ACC112 (cell line): ENCODE results near the gene YPEL4.
A peak's percentile ranks its signal among the peaks of the same experiment; 100 is the strongest.
"Not testable (repeated sequence)": the region's sequence is repeated elsewhere in the genome, so short reads cannot be mapped to it uniquely, and the experiment has no call there.

ENCODE experiments used
- H2AFZ ChIP-seq: fragments of 200-600 bp; sonication (generic); one replicate; pipeline ENCODE4 v1.6.0; 2017; ENCODE audit warnings: antibody characterized with exemption, low read length; ENCODE audit not compliant: unreplicated experiment
- H3K27ac ChIP-seq: fragments of 200-600 bp; sonication (generic); 2 replicates; pipeline ENCODE4 v1.5.1; 2014; ENCODE audit warnings: low read depth, mild to moderate bottlenecking, antibody characterized with exemption, low read length, moderate library complexity
- H3K27me3 ChIP-seq: fragments of 200-600 bp; sonication (generic); 2 replicates; pipeline ENCODE4 v1.6.1; 2014; ENCODE audit warnings: mild to moderate bottlenecking, antibody characterized with exemption, low read length, moderate library complexity, mixed read lengths; ENCODE audit not compliant: insufficient read depth
- H3K36me3 ChIP-seq: fragments of 200-600 bp; sonication (generic); 2 replicates; pipeline ENCODE4 v1.6.1; 2016; ENCODE audit warnings: mild to moderate bottlenecking, antibody characterized with exemption, low read length, moderate library complexity, mixed read lengths; ENCODE audit not compliant: insufficient read depth
- H3K4me1 ChIP-seq: fragments of 200-600 bp; sonication (generic); one replicate; pipeline ENCODE4 v1.6.1; 2016; ENCODE audit warnings: low read length, mixed read lengths; ENCODE audit not compliant: insufficient read depth, unreplicated experiment, control insufficient read depth
- H3K4me3 ChIP-seq: fragments of 200-600 bp; sonication (generic); 2 replicates; pipeline ENCODE4 v1.5.1; 2014; ENCODE audit warnings: mild to moderate bottlenecking, low read depth, low read length
- H3K79me2 ChIP-seq: fragments of 200-600 bp; sonication (generic); one replicate; pipeline ENCODE4 v1.6.0; 2016; ENCODE audit warnings: low read length; ENCODE audit not compliant: control insufficient read depth, unreplicated experiment, insufficient read depth

Gene YPEL4

GRCh38 chr11:57667117-57667735 is 17.5 kb upstream of the YPEL4 start:
- H3K4me1 ChIP-seq, result peaks cover 11% of the 10 kb centered on the region
- peak overlapping the region; percentile 84 for H3K4me3 ChIP-seq
- H3K36me3 ChIP-seq, result peaks cover 9% of the 10 kb centered on the region
- peaks cover 42% of the 10 kb centered on the region for H3K79me2 ChIP-seq
- H3K27me3 ChIP-seq, result no peaks in the 10 kb centered on the region
- peak overlapping the region; percentile 96 for H2AFZ ChIP-seq
- H3K27ac ChIP-seq, result peak overlapping the region; percentile 98

GRCh38 chr11:57663975-57664374 is 14.3 kb upstream of the YPEL4 start:
- Histone ChIP-seq H3K4me3 (no peak overlapping the region), H3K27me3 (no peaks in the 10 kb centered on the region), H3K79me2 (peaks cover 21% of the 10 kb centered on the region), H3K4me1 (peaks cover 5% of the 10 kb centered on the region), H2AFZ (no peak overlapping the region), H3K36me3 (peaks cover 16% of the 10 kb centered on the region; the same call in 1 of the 2 replicates), H3K27ac (no peak overlapping the region)

GRCh38 chr11:57662893-57663292 is 13.2 kb upstream of the YPEL4 start:
- H3K36me3 ChIP-seq, result peaks cover 16% of the 10 kb centered on the region; the same call in 1 of the 2 replicates
- peaks cover 21% of the 10 kb centered on the region for H3K79me2 ChIP-seq
- no peak overlapping the region for H3K4me3 ChIP-seq
- no peak overlapping the region for H2AFZ ChIP-seq
- no peak overlapping the region for H3K27ac ChIP-seq
- no peaks in the 10 kb centered on the region for H3K27me3 ChIP-seq
- peaks cover 5% of the 10 kb centered on the region for H3K4me1 ChIP-seq

GRCh38 chr11:57659669-57660068 is 10.0 kb upstream of the YPEL4 start:
- Histone ChIP-seq H3K27me3 (no peaks in the 10 kb centered on the region), H3K79me2 (peaks cover 22% of the 10 kb centered on the region), H3K4me1 (peaks cover 4% of the 10 kb centered on the region), H2AFZ (no peak overlapping the region), H3K4me3 (no peak overlapping the region), H3K36me3 (peaks cover 16% of the 10 kb centered on the region; the same call in 1 of the 2 replicates), H3K27ac (no peak overlapping the region)

GRCh38 chr11:57658023-57658361 is 8.3 kb upstream of the YPEL4 start:
- H3K27ac ChIP-seq, result peak overlapping the region; percentile 14; the same call in 1 of the 2 replicates
- H3K36me3 ChIP-seq, result peaks cover 16% of the 10 kb centered on the region; the same call in 1 of the 2 replicates
- H2AFZ ChIP-seq, result peak overlapping the region; percentile 82
- H3K4me3 ChIP-seq, result peak overlapping the region; percentile 88
- H3K4me1 ChIP-seq, result peaks cover 7% of the 10 kb centered on the region
- peaks cover 22% of the 10 kb centered on the region for H3K79me2 ChIP-seq
- H3K27me3 ChIP-seq, result no peaks in the 10 kb centered on the region

DNA sequence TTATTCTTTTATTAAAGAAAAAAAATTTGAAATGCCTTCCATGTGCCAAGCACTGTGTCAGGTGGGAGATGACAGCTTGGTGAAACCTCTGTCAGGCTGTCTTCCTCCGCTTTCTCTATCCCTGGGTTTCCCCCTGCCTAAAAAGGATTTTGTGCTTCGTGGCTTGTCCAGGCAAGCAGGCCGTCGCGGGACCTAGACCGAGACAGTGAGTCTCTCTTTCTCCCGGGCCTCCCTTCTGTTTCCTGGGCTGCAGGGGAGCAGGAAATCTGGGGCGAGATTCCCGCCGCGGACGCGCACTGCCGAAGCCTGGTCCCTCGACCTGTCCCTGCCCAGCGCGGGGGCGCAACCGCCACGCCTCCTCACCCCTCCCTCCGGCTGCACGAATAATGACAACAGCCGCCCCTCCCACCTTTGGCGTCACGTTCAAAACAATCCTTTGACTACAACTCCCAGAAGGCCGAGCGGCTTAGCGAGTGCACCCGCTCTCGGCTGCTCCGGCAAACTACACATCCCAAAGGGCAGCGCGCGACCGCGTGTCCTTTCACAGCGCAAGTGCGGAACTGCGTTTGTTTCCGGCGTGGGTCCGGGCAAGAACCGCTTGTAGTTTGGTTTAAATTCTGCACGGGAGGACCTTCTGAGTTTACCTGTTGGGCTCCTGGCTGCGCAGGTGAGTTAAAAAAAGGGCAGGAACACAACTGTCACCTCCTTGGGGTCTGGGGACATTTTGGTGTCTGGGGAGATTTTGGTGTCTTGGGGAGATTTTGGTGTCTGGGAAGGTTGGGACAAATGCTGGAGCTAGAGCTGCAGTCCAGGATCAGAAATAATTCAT is 7.7 kb upstream of the YPEL4 start, which contains the start of gene CLP1:
Gene CLP1 (plus strand): TSS at position 569 of the 829 bp plus-strand sequence. CDS start 1,715 bp downstream, outside the sequence.
- H2AFZ ChIP-seq, result peak within 1 kb of the TSS; percentile 82
- no peaks in the 10 kb centered on the region for H3K27me3 ChIP-seq
- peak within 1 kb of the TSS; percentile 88 for H3K4me3 ChIP-seq
- H3K27ac ChIP-seq, result peak within 1 kb of the TSS; percentile 48; the same call in 1 of the 2 replicates
- peaks cover 11% of the 10 kb centered on the region for H3K4me1 ChIP-seq
- peaks cover 16% of the 10 kb centered on the region; the same call in 1 of the 2 replicates for H3K36me3 ChIP-seq
- peaks cover 22% of the 10 kb centered on the region for H3K79me2 ChIP-seq

GRCh38 chr11:57656885-57657193 is 7.1 kb upstream of the YPEL4 start:
- peaks cover 22% of the 10 kb centered on the region for H3K79me2 ChIP-seq
- H3K4me1 ChIP-seq, result peaks cover 11% of the 10 kb centered on the region
- peak overlapping the region; percentile 88 for H3K4me3 ChIP-seq
- H3K27me3 ChIP-seq, result no peaks in the 10 kb centered on the region
- H3K36me3 ChIP-seq, result peaks cover 16% of the 10 kb centered on the region; the same call in 1 of the 2 replicates
- peak overlapping the region; percentile 48; the same call in 1 of the 2 replicates for H3K27ac ChIP-seq
- no peak overlapping the region for H2AFZ ChIP-seq

DNA sequence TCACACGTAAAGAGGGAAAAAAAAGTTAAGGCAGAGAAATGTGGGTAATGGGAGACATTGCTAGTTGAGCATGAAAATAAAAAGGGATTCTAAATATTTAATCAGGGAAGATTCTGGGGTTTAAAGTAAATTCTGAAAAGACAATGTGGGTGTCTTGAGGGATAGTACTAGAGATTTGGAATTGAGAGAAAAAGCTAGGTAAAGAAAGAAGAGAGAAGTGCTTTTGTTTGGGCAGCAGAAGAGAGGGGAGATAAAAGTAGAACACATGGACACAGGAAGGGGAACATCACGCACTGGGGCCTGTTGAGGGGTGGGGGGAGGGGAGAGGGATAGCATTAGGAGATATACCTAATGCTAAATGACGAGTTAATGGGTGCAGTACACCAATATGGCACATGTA is 3.5 kb upstream of the YPEL4 start:
- H3K27ac ChIP-seq, result peak overlapping the region; percentile 39; the same call in 1 of the 2 replicates
- peak overlapping the region; percentile 68 for H3K4me3 ChIP-seq
- H2AFZ ChIP-seq, result peak overlapping the region; percentile 97
- H3K79me2 ChIP-seq, result peaks cover 4% of the 10 kb centered on the region
- peaks cover 26% of the 10 kb centered on the region for H3K4me1 ChIP-seq
- H3K36me3 ChIP-seq, result no peaks in the 10 kb centered on the region
- no peaks in the 10 kb centered on the region for H3K27me3 ChIP-seq

DNA sequence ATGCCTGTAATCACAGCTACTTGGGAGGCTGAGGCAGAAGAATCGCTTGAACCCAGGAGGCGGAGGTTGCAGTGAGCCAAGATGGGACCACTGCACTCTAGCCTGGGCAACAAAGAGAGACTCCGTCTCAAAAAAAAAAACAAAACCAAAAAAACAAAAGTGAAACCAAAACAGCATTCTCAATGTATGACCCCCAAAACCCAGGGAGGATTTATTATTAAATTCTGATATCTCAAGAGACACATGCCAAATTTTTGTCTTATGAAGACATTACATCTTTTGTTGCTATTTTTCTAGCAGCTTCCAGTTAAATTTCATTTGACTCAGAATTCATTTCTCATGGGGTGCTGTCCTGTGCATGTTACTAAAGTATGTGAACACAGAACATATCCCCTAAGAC is 3.0 kb upstream of the YPEL4 start:
- H3K4me1 ChIP-seq, result peaks cover 31% of the 10 kb centered on the region
- H3K27ac ChIP-seq, result peak overlapping the region; percentile 39; the same call in 1 of the 2 replicates
- H3K79me2 ChIP-seq, result no peaks in the 10 kb centered on the region
- no peaks in the 10 kb centered on the region for H3K27me3 ChIP-seq
- H3K4me3 ChIP-seq, result peak overlapping the region; percentile 68
- peak overlapping the region; percentile 97 for H2AFZ ChIP-seq
- no peaks in the 10 kb centered on the region for H3K36me3 ChIP-seq

DNA sequence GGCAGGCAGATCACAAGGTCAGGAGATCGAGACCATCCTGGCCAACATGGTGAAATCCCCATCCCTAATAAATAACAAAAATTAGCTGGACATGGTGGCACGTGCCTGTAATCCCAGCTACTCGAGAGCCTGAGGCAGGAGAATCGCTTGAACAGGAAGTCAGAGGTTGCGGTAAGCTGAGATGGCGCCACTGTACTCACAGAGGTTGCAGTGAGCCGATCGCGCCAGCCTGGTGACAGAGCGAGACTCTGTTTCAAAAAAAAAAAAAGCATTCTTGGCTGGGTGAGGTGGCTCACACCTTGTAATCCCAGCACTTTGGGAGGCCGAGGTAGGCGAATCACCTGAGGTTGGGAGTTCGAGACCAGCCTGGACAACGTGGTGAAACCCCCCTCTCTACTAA is 2.5 kb upstream of the YPEL4 start:
- not testable (repeated sequence) for H3K27me3 ChIP-seq, H3K4me3 ChIP-seq, H3K36me3 ChIP-seq, H2AFZ ChIP-seq, H3K27ac ChIP-seq, H3K79me2 ChIP-seq
- peaks cover 35% of the 10 kb centered on the region for H3K4me1 ChIP-seq
